ENCODE measurements around the gene SNX8.

Gene SNX8

GRCh38 chr7:2296832-2297231, 17.4 kb downstream of the SNX8 start:
- DNase-seq (ENCODE audit: extremely low spot score, insufficient read length, low read depth) (no peak), FAIRE-seq (peak; percentile 33)

- FAIRE-seq (no peak), DNase-seq (ENCODE audit: extremely low spot score, insufficient read length, low read depth) (no peak)
Observed at GRCh38 chr7:2295936-2296620, 18.2 kb downstream of the SNX8 start.

GRCh38 chr7:2290877-2291276, 23.4 kb downstream of the SNX8 start:
- DNase-seq (ENCODE audit: extremely low spot score, insufficient read length, low read depth) = no peak
- FAIRE-seq = no peak

GRCh38 chr7:2289621-2290020, 24.6 kb downstream of the SNX8 start:
- no peak for DNase-seq (ENCODE audit: extremely low spot score, insufficient read length, low read depth)
- no peak for FAIRE-seq

GRCh38 chr7:2289111-2289586, 25.1 kb downstream of the SNX8 start:
- FAIRE-seq = no peak
- DNase-seq (ENCODE audit: extremely low spot score, insufficient read length, low read depth) = no peak

- peak; percentile 67 for FAIRE-seq
- DNase-seq (ENCODE audit: extremely low spot score, insufficient read length, low read depth) = no peak
Observed at GRCh38 chr7:2288503-2288902, 25.7 kb downstream of the SNX8 start.

GRCh38 chr7:2287745-2288144, 26.5 kb downstream of the SNX8 start:
- DNase-seq (ENCODE audit: extremely low spot score, insufficient read length, low read depth) (no peak), FAIRE-seq (peak; percentile 36)

- no peak for FAIRE-seq
- DNase-seq (ENCODE audit: extremely low spot score, insufficient read length, low read depth) = no peak
Observed at GRCh38 chr7:2283074-2283473, 31.2 kb downstream of the SNX8 start.

GRCh38 chr7:2282185-2282751, 32.0 kb downstream of the SNX8 start:
- FAIRE-seq (no peak), DNase-seq (ENCODE audit: extremely low spot score, insufficient read length, low read depth) (no peak)

GRCh38 chr7:2281541-2281940, 32.7 kb downstream of the SNX8 start:
- no peak for FAIRE-seq
- DNase-seq (ENCODE audit: extremely low spot score, insufficient read length, low read depth) = no peak

- FAIRE-seq = no peak
- DNase-seq (ENCODE audit: extremely low spot score, insufficient read length, low read depth) = no peak
Observed at GRCh38 chr7:2280424-2280823, 33.8 kb downstream of the SNX8 start.

GRCh38 chr7:2279896-2280295, 34.3 kb downstream of the SNX8 start:
- DNase-seq (ENCODE audit: extremely low spot score, insufficient read length, low read depth) (no peak), FAIRE-seq (peak; percentile 41)

- DNase-seq (ENCODE audit: extremely low spot score, insufficient read length, low read depth) = no peak
- no peak for FAIRE-seq
Observed at GRCh38 chr7:2278026-2278425, 36.2 kb downstream of the SNX8 start.

- no peak for DNase-seq (ENCODE audit: extremely low spot score, insufficient read length, low read depth)
- FAIRE-seq = no peak
Observed at GRCh38 chr7:2276107-2276506, 38.1 kb downstream of the SNX8 start.

- FAIRE-seq (no peak), DNase-seq (ENCODE audit: extremely low spot score, insufficient read length, low read depth) (no peak)
Observed at GRCh38 chr7:2275101-2275500, 39.1 kb downstream of the SNX8 start.

- FAIRE-seq = no peak
Observed at GRCh38 chr7:2274666-2275065, 39.6 kb downstream of the SNX8 start.

GRCh38 chr7:2273866-2274265, 40.4 kb downstream of the SNX8 start:
- FAIRE-seq = no peak

More at GRCh38 chr7:2274666-2275065, 39.6 kb downstream of the SNX8 start:
- DNase-seq (ENCODE audit: extremely low spot score, insufficient read length, low read depth) = no peak

GRCh38 chr7:2272031-2272430, 42.2 kb downstream of the SNX8 start:
- DNase-seq (ENCODE audit: extremely low spot score, insufficient read length, low read depth) (no peak), FAIRE-seq (no peak)

More at GRCh38 chr7:2273866-2274265, 40.4 kb downstream of the SNX8 start:
- DNase-seq (ENCODE audit: extremely low spot score, insufficient read length, low read depth) = no peak

- FAIRE-seq = no peak
Observed at GRCh38 chr7:2271273-2272026, 42.8 kb downstream of the SNX8 start.

GRCh38 chr7:2270495-2270894, 43.7 kb downstream of the SNX8 start:
- FAIRE-seq = no peak
- DNase-seq (ENCODE audit: extremely low spot score, insufficient read length, low read depth) = no peak

More at GRCh38 chr7:2271273-2272026, 42.8 kb downstream of the SNX8 start:
- no peak for DNase-seq (ENCODE audit: extremely low spot score, insufficient read length, low read depth)

- no peak for FAIRE-seq
Observed at GRCh38 chr7:2269991-2270460, 44.2 kb downstream of the SNX8 start.

More at GRCh38 chr7:2269991-2270460, 44.2 kb downstream of the SNX8 start:
- DNase-seq (ENCODE audit: extremely low spot score, insufficient read length, low read depth) = no peak

Measured in GM18507 (cell line).